Prostate gland (tissue), 2 donors: Measurements from ENCODE around the gene NOTO.
A peak's percentile ranks its signal among the peaks of the same experiment; 100 is the strongest.

Experiments
- POLR2A ChIP-seq: fragments of 450-650 bp; IDR thresholded peaks from one replicate; pipeline ENCODE4 v1.6.1; 2016; ENCODE audit warnings: antibody characterized with exemption, mild to moderate bottlenecking
- TF ChIP-seq, protein P1 (sequence below), 4 experiments: fragments of 200-600 bp in 2 of 4; fragments of 450-650 bp in 2 of 4; sonication (generic) in 2 of 4; IDR thresholded peaks; 1 replicate in 3 of 4; 2 replicates in 1 of 4; pipeline ENCODE4 v1.5.1; 2016 to 2019; ENCODE audit warnings: antibody characterized with exemption in 4 of 4, mild to moderate bottlenecking in 2 of 4, moderate library complexity in 2 of 4

DNA sequence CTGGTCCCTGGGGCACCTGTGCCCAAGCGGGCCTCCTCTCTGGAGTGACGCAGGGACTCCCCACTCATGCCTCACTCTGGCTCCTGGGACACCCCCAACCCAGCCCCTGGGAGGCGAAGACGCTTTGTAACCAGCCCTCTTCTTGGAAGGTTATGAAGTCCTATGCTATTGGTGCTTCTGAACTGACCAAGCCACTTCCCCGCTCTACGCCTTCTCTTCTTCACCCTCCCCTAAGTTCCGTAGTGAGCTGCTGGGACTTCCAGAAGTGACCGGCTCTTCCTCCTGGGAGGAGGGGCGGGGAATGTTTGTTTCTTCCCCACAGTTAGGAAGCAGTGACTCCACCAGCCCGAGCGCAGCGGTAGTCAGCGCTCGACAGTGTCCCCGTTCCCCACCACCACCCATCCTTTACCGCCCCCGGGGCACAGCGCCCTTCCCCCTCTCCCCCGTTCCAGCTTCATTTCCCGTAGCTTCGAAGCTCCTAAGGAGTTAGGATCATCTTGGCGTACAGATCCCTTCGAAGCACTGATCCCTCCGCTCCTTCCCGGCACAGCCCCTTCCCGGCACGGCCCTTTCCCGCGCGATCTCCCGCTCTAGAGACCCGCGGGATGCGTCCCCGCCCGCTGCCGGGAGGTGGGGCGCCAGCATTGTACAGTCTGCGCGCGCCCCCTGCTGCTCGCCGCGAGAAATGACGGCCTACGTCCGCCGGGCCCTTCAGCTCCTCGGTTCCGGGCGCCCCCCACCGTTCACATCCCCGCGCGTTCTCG, 25.3 kb upstream of the NOTO start:
- TF ChIP-seq, protein P1, sequence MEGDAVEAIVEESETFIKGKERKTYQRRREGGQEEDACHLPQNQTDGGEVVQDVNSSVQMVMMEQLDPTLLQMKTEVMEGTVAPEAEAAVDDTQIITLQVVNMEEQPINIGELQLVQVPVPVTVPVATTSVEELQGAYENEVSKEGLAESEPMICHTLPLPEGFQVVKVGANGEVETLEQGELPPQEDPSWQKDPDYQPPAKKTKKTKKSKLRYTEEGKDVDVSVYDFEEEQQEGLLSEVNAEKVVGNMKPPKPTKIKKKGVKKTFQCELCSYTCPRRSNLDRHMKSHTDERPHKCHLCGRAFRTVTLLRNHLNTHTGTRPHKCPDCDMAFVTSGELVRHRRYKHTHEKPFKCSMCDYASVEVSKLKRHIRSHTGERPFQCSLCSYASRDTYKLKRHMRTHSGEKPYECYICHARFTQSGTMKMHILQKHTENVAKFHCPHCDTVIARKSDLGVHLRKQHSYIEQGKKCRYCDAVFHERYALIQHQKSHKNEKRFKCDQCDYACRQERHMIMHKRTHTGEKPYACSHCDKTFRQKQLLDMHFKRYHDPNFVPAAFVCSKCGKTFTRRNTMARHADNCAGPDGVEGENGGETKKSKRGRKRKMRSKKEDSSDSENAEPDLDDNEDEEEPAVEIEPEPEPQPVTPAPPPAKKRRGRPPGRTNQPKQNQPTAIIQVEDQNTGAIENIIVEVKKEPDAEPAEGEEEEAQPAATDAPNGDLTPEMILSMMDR (IDR thresholded peaks at IDR 0.05) = peak; percentile 92 to 98 (median 98)
- TF ChIP-seq POLR2A = no peak
